RKO (cell line): Measurements from ENCODE around the gene LRRD1.

Experiments
- DNase-seq: peaks from one replicate; pipeline ENCODE4 v3.0.0-alpha.2; 2016; ENCODE audit warnings: low spot score

Gene LRRD1

DNA sequence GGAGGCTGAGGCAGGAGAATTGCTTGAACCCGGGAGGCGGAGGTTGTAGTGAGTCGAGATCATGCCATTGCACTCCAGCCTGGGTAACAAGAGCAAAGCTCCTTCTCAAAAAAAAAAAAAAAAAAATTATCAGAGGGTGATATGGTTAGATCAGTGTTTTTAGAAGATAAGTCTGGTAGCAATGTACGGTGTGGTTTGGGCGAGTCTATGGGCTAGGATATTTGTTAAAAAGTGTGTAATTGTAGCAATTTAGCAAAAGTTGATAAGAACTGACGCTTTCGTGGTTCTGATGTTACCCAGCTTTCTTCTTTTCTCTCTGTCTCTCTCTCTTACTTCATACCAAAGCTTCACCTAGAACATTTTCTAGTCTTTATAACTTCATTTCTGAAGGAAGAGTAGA, 37.8 kb downstream of the LRRD1 start:
- no peak for DNase-seq

DNA sequence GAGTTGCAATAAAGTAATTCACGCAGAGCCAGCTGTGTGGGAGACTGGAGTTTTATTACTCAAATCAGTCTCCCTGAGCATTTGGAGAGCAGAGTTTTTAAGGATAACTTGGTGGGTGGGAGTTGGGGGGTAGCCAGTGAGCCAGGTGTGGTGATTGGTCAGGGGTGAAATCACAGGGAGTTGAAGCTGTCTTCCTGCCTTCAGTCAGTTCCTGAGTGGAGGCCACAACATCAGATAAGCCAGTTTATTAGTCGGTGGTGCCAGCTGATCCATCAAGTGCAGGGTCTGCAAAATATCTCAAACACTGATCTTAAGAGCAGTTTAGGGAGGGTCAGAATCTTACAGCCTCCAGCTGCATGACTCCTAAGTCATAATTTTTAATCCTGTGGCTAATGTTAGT, 41.4 kb downstream of the LRRD1 start:
- no peak for DNase-seq

DNA sequence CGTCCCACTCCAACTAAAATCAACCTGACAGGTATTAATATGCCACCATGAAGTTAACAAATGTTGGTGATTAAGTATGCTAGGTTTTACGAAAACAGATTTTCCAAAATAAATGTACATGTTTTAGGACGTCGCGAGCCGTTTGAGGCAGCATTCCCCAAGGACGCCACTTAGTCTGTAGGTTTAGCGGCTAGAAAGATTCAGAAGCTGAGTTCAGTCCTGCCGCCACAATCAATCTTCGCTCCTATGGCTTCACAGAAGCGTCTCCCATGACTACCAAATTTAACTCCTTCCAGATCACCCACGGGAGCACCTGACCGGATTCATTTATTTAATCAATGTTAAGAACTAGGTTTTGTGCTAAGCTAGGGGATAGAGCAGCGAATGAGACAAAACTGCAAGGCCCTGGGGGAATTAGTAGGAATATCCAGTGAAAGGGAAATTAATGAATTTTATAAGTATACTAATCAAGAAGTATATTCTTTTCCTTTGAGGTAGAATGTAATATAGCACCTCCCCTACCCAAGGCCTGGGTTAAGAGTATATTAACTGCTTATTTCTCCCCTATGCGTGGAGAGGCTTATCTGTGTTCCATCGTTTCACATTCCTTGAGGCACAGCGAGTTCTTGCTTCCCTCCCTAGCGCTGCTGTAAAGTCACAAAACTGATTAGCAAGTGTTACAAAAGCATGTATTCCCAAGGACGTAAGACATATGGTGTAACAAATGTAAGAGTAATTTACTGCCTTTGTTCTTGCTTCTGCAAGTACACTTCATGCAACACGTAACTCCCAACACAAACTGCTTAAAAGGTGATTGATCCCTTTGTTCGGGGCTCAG, 43.7 kb downstream of the LRRD1 start:
- DNase-seq: peak; percentile 64

DNA sequence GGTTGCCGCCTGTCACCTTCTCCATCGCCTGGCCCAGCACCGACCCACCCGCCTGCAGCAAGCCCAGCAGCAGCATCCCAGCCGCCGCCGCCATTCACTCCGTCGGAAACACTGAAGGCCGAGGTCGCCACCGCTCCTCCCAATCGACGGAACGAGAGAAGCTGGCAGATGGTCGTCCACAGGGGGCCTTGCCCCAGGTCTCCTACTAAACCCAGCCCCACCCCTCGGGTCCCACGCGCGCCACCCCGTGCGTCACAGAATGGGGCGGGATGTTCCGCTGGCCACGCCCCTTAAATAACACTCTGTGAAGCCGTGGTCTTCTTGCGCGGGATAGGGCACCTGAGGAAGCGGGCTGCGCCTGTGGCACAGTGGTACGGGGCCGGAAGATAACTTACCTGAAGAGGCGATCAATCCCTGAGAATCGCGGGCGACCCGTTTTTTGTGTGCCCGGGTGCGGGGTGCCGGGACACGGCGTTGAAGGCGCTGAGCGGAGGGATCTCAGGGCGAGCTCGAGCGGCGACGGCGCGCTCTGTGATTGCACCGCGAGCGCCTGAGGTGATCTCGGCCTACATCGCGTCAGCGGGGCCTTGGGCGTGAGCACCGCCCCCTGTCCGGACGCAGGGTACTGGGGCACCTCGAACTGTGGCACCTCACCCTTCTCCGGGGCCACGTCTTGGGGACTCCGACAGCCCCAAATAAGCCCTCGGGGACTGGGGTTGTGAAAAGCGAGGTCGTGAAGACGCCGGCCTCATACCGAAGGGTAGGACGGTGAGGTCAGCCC, 44.5 kb downstream of the LRRD1 start, which contains the start of gene CYP51A1:
Gene CYP51A1, minus strand, starts transcription at position 207 of the 781 bp plus-strand sequence. Its CDS starts 113 bp downstream, at position 94.
- DNase-seq: peak; percentile 96

DNA sequence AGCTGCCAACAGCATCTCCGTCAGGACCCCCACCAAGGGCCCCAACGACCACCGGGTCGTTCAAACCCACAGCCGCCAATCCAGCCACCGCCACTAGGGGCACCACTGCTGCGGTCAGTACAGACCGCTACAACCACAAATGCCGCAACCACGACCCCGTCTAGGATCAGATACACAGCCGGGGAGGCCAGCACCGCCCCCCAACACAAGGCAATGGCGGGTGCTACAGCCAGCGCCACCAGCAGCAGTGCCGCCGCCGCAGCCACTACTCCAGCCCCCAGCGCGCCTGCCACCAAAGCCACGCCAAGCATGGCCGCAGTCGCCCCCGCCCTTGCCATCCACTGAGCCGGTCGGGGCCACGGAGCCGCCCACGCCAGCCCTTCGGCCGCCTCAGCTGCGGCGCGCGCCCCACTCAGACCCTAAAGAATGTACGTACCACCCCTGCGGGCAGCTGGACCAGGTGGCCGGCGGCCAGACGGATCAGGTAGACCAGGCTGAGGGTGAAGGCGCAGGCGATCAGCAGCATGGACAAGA, 45.1 kb downstream of the LRRD1 start:
- DNase-seq: peak; percentile 78

DNA sequence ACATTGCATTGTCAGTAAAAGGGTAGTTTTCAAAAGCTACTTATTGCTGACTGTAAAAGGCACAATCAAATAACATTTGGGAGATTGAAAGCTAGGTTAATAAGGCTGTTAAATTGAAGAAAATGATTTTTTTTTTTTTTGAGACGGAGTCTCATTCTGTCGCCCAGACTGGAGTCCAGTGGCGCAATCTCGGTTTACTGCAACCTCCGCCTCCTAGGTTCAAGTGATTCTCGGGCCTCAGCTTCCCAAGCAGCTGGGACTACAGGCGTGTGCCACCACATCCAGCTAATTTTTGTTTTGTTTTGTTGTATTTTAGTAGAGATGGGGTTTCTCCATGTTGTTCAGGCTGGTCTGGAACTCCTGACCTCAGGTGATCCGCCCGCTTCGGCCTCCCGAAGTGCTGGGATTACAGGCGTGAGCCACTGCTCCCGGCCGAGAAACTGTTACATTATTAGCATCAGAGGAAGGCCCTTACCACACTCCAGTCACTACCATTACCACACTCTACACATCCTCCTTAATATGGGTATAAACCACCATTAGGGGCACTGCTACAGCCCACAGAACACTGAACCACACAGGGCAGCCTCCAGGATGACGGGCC, 45.7 kb downstream of the LRRD1 start:
- DNase-seq: peak; percentile 77

DNA sequence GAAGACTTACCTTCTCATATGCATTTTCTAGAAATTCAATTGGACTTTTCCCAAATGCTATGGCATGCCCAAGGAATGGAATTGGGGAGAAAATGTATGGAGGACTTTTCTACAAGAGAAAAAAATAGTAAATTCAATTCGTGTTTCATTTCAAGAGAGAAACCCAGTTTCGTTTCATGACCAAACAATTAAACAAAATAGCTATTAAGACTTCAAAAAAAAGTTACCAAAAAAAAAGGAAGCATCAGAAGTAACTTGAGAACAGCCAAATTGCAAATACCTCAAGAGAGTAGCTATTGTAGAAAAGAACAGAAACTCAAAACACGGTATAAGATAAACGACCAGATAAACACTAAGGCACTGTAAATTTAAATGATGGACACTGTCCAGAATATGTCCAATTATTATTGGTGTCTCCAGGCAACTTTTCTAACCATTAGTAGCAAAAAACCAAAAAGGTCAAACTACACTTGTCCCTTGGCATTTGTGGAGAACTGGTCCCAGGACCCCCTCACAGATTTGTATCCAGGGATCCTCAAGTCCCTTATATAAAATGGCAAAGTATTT, 47.1 kb downstream of the LRRD1 start:
- no peak for DNase-seq

DNA sequence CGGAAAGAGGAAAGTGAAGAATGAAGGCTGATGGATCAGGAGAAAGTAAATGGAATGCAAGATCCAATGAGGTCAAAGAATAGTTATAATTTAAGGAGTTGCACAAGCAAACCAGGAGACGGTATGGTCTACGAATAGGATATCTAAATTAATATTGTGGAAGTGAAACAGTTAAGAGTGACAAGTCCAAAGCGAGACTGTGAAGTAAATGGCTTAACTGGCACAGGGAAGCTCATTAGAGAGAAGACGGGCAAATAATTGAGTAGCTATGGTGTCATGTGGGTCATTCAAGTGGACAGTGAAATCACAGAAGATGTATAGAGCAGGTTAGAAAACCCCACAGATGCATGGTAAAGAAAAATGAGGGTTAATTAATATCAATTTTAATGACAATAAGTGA, 47.8 kb downstream of the LRRD1 start:
- DNase-seq: no peak

DNA sequence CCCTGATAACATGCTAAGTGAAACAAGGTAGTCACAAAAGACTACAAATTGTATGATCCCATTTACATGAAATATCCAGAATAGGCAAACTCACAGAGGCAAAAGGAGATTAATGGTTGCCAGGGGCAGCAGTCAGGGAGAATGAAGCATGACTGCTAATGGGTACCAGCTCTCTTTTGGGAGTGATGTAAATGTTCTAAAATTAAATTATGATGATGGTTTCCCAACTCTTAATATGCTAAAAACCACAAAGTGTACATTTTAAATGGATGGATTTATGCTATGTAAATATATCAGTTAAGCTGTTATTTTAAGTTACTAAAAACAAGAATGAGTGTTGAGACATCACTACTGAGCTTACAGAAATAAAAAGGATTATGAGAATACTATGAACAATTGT, 57.3 kb downstream of the LRRD1 start:
- DNase-seq: no peak

DNA sequence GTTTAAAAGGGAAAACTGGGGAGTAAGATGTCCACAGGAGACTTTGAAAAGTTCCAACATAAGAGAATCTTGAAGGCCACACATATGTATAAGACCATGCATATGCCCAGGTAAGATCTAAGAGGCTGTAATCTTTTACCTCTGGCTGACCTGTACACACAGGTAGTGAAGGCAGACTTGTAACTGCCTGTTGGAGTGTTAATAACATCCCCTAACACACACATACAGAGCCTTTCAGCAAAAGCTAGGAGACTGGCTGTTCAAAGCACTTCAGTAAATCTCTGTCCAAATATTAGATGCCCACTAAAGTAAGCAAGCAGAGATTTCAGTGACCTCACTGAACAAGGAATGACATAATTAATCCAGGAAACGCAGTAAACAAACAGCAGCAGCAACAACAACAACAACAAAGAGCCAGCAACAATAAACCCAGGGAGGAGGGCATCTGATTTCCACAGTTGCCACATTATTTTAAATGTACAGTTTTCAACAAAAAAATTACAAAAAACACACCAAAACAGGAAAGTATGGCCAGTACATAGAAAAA, 59.7 kb downstream of the LRRD1 start:
- no peak for DNase-seq

DNA sequence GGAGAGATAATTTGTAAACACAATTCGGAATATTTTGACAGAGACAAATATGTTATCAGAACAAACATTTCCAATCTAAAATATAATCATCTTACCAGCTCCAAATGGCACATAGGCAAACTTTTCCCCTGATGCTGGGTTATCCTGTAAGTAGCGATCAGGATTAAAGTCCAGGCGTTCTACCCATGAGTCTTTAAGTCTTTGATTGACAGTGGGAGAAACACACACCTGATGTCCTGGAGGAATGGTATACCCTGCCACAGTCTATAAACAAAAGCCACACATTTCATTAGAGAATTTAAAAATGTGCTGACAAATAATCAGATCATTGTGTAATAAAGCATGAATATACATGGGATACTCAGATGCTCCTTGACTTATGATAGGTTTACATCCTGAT, 62.0 kb downstream of the LRRD1 start:
- no peak for DNase-seq

DNA sequence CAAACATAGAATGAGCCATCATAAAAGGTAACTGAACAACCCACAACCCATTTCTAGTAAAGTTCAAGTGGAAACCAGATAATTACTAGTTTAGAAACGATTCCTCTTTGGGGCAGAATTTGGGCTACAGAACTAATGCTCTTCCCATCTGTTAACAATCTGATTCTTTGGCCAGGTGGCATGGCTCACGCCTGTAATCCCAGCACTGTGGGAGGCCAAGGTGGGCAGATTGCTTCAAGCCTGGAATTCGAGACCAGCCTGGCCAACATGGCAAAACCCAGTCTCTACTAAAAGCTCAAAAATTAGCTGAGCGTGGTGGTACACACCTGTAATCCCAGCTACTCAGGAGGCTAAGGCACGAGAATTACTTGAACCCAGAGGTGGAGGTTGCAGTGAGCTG, 63.1 kb downstream of the LRRD1 start:
- no peak for DNase-seq

DNA sequence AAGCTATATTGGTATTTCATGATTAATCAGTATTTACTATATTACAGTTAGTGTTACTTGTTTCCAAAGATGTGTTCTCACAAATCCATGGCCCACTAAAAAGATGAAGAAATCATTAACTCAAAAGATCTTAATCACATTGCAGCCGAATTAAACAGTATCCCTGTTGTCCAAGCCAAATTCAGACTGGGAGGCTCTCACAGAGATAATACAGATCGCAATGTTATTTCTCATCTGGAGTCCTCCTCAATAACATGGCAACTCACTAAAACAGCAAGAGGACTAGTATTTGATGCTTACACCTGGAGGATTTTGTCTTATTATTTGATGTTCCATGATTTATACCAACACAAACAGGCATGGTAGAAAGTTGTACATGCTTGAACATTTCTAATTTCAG, 68.1 kb downstream of the LRRD1 start:
- DNase-seq: no peak

DNA sequence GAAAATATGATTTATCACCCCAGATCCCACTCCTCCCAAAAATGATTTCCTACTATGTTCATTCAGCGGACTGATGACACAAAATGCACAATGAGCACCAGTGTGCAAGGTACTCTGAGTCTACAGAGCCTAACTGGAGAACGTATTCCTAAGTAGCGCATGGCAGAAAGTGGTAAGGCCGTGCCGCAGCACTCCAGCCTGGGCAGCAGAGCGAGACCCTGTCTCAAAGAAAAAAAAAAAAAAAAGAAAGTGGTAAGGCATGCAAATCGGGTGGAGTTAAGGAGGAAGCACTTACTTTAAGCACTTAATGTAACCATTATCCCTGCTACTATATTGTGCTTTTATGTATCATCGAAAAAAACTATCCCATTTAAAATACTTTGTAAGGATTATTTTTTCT, 70.1 kb downstream of the LRRD1 start:
- no peak for DNase-seq

DNA sequence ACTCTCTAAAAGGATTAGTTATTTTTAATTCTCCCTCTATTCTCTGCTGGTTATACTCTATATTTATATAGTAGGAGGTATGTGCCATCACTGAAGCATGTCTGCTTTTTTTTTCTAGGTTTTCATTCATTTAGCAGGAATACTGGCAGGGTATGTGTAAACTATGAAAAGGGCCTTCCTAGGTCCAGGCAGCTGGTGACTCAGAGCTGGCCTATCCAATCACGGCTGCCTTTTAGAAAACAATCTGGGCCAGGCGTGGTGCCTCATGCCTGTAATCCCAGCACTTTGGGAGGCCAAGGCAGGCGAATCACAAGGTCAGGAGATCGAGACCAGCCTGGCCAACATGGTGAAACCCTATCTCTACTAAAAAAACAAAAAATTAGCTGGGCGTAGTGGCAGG, 76.1 kb downstream of the LRRD1 start:
- peak; percentile 53 for DNase-seq

DNA sequence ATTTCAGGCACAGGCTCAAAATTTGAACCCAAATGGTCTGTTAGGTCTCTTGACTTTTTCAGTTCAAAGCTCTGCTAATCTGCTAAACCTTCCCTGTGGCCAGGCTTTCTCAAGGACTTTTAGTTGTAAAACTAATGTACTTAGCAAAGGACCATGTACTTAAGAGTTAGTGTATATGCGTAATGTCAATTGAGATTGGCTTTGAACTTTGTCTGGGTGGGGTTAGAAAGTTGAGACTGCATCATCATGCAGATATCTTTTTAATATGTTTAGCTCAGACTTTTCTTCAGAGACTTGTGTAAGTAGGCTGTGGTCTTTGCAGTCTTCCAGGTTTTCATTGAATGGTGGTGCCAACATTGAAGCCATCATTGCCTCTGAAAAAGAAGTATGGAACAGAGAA, 78.4 kb downstream of the LRRD1 start:
- no peak for DNase-seq

DNA sequence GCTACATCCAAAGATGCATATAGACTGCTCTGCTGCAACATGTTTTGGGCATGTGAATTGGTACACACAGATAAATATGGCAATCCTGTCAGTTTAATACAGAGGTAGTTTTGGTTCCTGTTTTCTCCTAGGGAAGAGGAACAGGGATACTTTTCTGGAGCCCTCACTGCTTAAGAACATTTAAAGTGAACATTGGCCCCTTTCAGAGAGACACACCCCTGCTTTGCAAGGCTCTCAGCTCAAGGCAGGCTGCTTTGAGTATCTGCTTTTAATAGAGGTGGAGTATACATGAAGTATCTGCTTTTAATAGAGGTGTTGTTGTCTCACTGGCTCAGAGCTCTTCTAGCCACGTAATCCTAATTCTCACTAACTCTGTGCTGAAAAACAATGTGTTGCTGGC, 83.6 kb downstream of the LRRD1 start:
- DNase-seq: no peak
